Right lobe of liver (tissue), 4 donors: Measurements from ENCODE around the gene BIK.

Source experiments
- CTCF ChIP-seq, 4 donors: fragments of 200-600 bp in 3 of 4; fragments of 450-650 bp in 1 of 4; IDR thresholded peaks; one replicate each; pipeline versions ENCODE4 v1.5.1 to v1.8.0; 2016 to 2022; ENCODE audit warnings: antibody characterized with exemption in 4 of 4, mild to moderate bottlenecking in 2 of 4
- POLR2A ChIP-seq: fragments of 450-650 bp; IDR thresholded peaks from one replicate; pipeline ENCODE4 v1.6.1; 2017; ENCODE audit warnings: antibody characterized with exemption, mild to moderate bottlenecking
- donor health status: DM: no; HTN: no; CAD: no.
- donor health status: DM: no; HTN: no; CAD: no.
- donor health status: DM: no; HTN: yes; CAD: no.

GRCh38 chr22:43162412-43163150 lies 52.0 kb downstream of the BIK start:
- TF ChIP-seq CTCF (IDR thresholded peaks at IDR 0.05) (no peak), POLR2A (no peak)
